Measurements from ENCODE around the gene ADCYAP1R1.
"Not testable (repeated sequence)": the region's sequence is repeated elsewhere in the genome, so short reads cannot be mapped to it uniquely, and the experiment has no call there.

Gene ADCYAP1R1

DNA sequence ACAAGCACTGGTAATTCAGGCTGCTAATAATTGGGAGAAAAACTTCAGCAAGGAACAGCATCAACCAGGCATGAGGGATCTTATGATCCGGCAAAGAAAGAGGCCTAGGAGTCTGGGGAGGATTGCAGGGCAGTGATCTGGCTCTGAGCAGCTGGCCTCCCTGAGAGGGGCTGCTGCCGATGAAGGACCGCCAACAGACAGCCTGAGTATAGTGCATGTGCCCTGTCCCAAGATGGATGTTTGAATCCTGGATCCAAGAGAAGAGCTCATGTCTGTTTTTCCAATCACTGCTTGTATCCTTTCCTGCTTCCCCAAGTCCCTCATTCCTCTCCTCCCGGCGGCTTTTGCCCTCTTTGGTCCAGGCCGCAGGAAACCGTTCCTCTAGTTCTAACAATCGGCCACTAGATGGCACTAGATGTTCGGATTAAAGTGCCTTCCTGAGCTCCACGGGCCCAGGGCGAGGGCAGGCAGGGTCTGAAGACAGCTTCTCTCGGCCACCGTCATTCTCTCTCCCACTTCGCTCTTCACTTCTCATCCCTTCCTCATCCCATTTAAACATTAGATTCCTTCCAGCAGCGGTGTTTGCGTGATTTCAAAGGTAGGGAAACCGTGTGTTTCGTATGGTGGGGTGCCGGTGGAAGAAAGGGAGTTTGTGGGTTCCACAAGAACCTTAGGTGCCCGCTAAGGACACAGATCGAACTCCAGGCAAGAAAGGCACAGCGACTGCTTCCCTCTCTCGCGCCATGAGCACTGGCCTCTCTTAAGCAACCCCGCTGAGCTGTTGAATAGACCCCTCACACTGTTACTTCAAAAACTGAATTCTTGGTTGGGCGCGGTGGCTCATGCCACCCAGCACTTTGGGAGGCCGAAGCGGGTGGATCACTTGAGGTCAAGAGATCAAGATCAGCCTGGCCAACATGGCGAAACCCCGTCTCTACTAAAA is 82.4 kb downstream of the ADCYAP1R1 start:
- WGBS, 2 experiments = 55 to 57% methylated on average over 31 of the region's 31 CpGs
- Histone ChIP-seq H3K4me1 (ENCODE audit: control insufficient read depth, insufficient read depth, low read length) (no peaks in the 10 kb centered on the region), H3K4me3 (ENCODE audit: insufficient read depth, low read depth, low read length) (no peak overlapping the region), H3K27ac (ENCODE audit: insufficient read depth, low read depth, low read length, poor library complexity, severe bottlenecking) (no peak overlapping the region), H3K27me3 (ENCODE audit: control insufficient read depth, insufficient read depth, low read length, poor library complexity, severe bottlenecking) (no peaks in the 10 kb centered on the region), H3K36me3 (ENCODE audit: control insufficient read depth, insufficient read depth, low read length) (no peaks in the 10 kb centered on the region), H3K9me3 (ENCODE audit: control insufficient read depth, low read length) (no peaks in the 10 kb centered on the region)

DNA sequence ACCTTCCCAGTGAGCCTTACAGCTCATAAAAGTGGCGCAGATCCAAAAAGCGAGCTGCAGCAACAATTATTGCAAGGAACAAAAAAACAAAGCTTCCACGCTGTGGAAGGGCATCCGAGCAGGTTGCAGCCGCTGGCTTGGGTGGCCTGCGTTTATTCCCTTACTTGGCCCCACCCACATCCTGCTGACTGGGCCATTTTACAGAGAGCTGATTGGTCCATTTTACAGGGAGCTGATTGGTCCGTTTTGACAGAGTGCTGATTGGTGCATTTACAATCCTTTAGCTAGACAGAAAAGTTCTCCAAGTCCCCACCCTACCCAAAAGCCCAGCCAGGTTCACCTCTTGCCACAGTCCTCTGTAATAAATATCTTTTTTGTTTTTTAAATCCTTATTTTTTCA is 85.1 kb downstream of the ADCYAP1R1 start:
- Histone ChIP-seq H3K4me1 (ENCODE audit: control insufficient read depth, insufficient read depth, low read length) (no peaks in the 10 kb centered on the region), H3K36me3 (ENCODE audit: control insufficient read depth, insufficient read depth, low read length) (no peaks in the 10 kb centered on the region), H3K27ac (ENCODE audit: insufficient read depth, low read depth, low read length, poor library complexity, severe bottlenecking) (no peak overlapping the region), H3K27me3 (ENCODE audit: control insufficient read depth, insufficient read depth, low read length, poor library complexity, severe bottlenecking) (no peaks in the 10 kb centered on the region), H3K4me3 (ENCODE audit: insufficient read depth, low read depth, low read length) (no peak overlapping the region), H3K9me3 (ENCODE audit: control insufficient read depth, low read length) (no peaks in the 10 kb centered on the region)
- WGBS, 2 experiments = 93 to 94% methylated on average over 7 of the region's 7 CpGs

DNA sequence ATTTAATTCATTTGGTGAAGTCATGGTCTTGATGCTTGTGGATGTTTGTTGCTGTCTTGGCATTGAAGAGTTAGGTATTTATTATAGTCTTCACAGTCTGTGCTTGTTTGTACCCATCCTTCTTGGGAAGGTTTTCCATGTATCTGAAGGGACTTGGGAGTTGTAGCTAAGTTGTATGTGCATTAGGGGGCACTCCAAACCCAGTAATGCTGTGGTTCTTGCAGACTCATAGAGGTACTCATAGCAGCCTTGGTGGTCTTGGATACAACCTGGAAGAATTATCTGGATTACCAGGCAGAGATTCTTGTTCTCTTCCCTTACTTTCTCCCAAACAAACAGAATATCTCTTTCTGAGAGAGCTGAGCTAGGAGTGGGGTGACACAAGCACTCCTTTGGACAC is 93.2 kb downstream of the ADCYAP1R1 start:
- H3K4me1 ChIP-seq (ENCODE audit: control insufficient read depth, insufficient read depth, low read length) = no peaks in the 10 kb centered on the region
- no peak overlapping the region for H3K27ac ChIP-seq (ENCODE audit: insufficient read depth, low read depth, low read length, poor library complexity, severe bottlenecking)
- H3K36me3 ChIP-seq (ENCODE audit: control insufficient read depth, insufficient read depth, low read length) = no peaks in the 10 kb centered on the region
- H3K9me3 ChIP-seq (ENCODE audit: control insufficient read depth, low read length) = no peaks in the 10 kb centered on the region
- H3K4me3 ChIP-seq (ENCODE audit: insufficient read depth, low read depth, low read length) = no peak overlapping the region
- H3K27me3 ChIP-seq (ENCODE audit: control insufficient read depth, insufficient read depth, low read length, poor library complexity, severe bottlenecking) = no peaks in the 10 kb centered on the region

DNA sequence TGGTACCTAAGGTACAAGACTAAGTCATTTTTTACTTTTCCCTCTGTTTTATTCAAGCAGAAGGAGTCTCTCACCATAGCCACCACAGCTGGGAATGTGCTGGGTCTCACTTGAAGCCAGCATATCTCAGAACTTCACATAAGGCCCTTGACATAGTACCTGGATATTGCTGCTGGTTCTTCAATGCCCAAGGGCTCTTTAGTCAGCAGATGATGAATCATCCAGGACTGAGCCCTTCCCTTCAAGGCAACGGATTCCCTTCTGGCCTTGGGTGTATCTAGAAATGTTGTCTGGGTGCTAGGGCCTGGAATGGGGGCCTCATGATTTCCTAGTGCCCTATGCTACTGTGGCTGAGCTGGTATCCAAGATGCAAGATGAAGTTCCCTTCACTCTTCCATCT is 93.9 kb downstream of the ADCYAP1R1 start:
- WGBS, 2 experiments = 88 to 100% methylated on average over 1 of the region's 1 CpG
- no peaks in the 10 kb centered on the region for H3K9me3 ChIP-seq (ENCODE audit: control insufficient read depth, low read length)

DNA sequence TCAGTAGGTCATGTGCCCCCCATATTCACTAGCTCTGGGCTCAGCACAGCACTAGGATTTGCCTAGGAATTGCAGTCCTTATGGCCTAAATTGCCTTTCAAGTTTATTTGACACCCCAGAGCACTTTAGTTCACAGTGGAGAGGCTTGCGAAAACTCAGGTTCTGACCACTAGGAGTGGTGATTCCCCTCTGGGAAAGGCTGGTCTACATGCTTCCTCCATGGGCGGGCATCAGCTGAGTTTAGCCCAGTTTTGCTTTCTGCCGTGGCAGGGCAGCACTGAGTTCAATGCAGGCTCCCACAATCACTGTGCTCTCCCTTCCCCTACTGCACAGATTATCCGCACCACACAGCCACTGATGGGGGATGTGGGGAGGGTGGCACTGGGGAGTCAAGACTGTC is 94.4 kb downstream of the ADCYAP1R1 start:
- Histone ChIP-seq H3K27ac (ENCODE audit: insufficient read depth, low read depth, low read length, poor library complexity, severe bottlenecking) (no peak overlapping the region), H3K36me3 (ENCODE audit: control insufficient read depth, insufficient read depth, low read length) (no peaks in the 10 kb centered on the region), H3K27me3 (ENCODE audit: control insufficient read depth, insufficient read depth, low read length, poor library complexity, severe bottlenecking) (no peaks in the 10 kb centered on the region), H3K4me3 (ENCODE audit: insufficient read depth, low read depth, low read length) (no peak overlapping the region), H3K9me3 (ENCODE audit: control insufficient read depth, low read length) (no peaks in the 10 kb centered on the region), H3K4me1 (ENCODE audit: control insufficient read depth, insufficient read depth, low read length) (no peaks in the 10 kb centered on the region)
- WGBS, 2 experiments = 96 to 98% methylated on average over 3 to 4 of the region's 4 CpGs

More for the DNA sequence above, 93.9 kb downstream of the ADCYAP1R1 start:
- no peak overlapping the region for H3K4me3 ChIP-seq (ENCODE audit: insufficient read depth, low read depth, low read length)
- no peaks in the 10 kb centered on the region for H3K27me3 ChIP-seq (ENCODE audit: control insufficient read depth, insufficient read depth, low read length, poor library complexity, severe bottlenecking)
- H3K27ac ChIP-seq (ENCODE audit: insufficient read depth, low read depth, low read length, poor library complexity, severe bottlenecking) = no peak overlapping the region
- H3K4me1 ChIP-seq (ENCODE audit: control insufficient read depth, insufficient read depth, low read length) = no peaks in the 10 kb centered on the region
- H3K36me3 ChIP-seq (ENCODE audit: control insufficient read depth, insufficient read depth, low read length) = no peaks in the 10 kb centered on the region

DNA sequence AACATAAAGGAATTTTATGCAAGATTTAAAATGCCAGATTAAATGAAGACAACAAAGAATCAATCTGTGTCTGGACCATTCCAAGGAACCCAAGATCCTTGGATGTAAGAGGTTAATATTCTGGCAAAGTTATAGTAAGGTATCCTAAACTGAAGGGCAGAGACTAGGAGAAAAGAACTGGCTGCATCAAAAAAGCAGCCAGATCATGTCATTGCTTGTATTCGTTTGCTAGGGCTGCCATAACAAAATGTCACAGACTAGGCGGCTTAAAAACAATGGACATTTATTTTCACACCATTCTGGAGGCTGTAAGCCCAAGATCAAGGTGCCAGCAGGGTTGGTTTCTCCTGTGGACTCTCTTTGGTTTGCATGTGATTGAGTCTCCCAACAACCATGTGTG is 99.7 kb downstream of the ADCYAP1R1 start:
- no peak overlapping the region for H3K4me3 ChIP-seq (ENCODE audit: insufficient read depth, low read depth, low read length)
- H3K27ac ChIP-seq (ENCODE audit: insufficient read depth, low read depth, low read length, poor library complexity, severe bottlenecking) = no peak overlapping the region
- H3K4me1 ChIP-seq (ENCODE audit: control insufficient read depth, insufficient read depth, low read length) = no peaks in the 10 kb centered on the region
- H3K27me3 ChIP-seq (ENCODE audit: control insufficient read depth, insufficient read depth, low read length, poor library complexity, severe bottlenecking) = no peaks in the 10 kb centered on the region
- no peaks in the 10 kb centered on the region for H3K9me3 ChIP-seq (ENCODE audit: control insufficient read depth, low read length)
- 90 to 92% methylated on average over 2 of the region's 2 CpGs for WGBS, 2 experiments
- no peaks in the 10 kb centered on the region for H3K36me3 ChIP-seq (ENCODE audit: control insufficient read depth, insufficient read depth, low read length)

DNA sequence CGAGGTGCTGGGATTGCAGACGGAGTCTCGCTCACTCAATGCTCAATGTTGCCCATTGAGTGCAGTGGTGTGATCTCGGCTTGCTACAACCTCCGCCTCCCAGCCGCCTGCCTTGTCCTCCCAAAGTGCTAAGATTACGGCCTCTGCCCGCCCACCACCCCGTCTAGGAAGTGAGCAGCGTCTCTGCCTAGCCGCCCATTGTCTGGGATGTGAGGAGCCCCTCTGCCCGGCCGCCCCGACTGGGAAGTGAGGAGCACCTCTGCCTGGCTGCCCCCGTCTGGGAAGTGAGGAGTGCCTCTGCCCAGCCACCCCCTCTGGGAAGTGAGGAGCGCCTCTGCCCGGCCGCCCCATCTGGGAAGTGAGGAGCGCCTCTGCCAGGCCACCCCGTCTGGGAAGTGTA is 101.2 kb downstream of the ADCYAP1R1 start:
- H3K4me3 ChIP-seq (ENCODE audit: insufficient read depth, low read depth, low read length); H3K36me3 ChIP-seq (ENCODE audit: control insufficient read depth, insufficient read depth, low read length); H3K27ac ChIP-seq (ENCODE audit: insufficient read depth, low read depth, low read length, poor library complexity, severe bottlenecking); H3K4me1 ChIP-seq (ENCODE audit: control insufficient read depth, insufficient read depth, low read length); H3K9me3 ChIP-seq (ENCODE audit: control insufficient read depth, low read length); H3K27me3 ChIP-seq (ENCODE audit: control insufficient read depth, insufficient read depth, low read length, poor library complexity, severe bottlenecking): not testable (repeated sequence)
- WGBS, 2 experiments = 88 to 93% methylated on average over 20 of the region's 20 CpGs

DNA sequence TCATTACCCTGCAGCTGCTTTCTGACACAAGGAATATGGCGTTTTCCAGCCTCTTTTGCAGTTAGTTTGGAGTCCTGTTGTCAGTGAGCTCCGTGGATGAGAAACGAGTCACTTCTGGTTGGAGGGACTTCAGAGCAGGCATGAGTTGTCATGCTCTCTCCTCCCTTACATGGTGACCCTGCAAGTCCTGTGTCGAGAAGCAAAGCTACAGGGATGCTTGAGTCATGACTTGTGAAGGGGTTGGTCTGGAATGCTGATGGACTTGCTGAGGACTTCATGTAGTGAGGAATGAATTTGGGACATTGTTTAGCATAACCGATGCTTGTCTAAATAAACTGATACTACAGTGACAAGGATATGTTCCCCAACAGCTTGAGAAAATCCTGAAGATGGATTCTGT is 108.8 kb downstream of the ADCYAP1R1 start:
- WGBS, 2 experiments = 85 to 88% methylated on average over 5 of the region's 5 CpGs
- no peak overlapping the region for H3K27ac ChIP-seq (ENCODE audit: insufficient read depth, low read depth, low read length, poor library complexity, severe bottlenecking)
- H3K9me3 ChIP-seq (ENCODE audit: control insufficient read depth, low read length) = no peaks in the 10 kb centered on the region
- H3K4me1 ChIP-seq (ENCODE audit: control insufficient read depth, insufficient read depth, low read length) = no peaks in the 10 kb centered on the region
- H3K4me3 ChIP-seq (ENCODE audit: insufficient read depth, low read depth, low read length) = no peak overlapping the region
- H3K36me3 ChIP-seq (ENCODE audit: control insufficient read depth, insufficient read depth, low read length) = no peaks in the 10 kb centered on the region
- H3K27me3 ChIP-seq (ENCODE audit: control insufficient read depth, insufficient read depth, low read length, poor library complexity, severe bottlenecking) = no peaks in the 10 kb centered on the region
